HG03139 (cell line): ENCODE measurements around the gene TNRC6A.
A peak's percentile ranks its signal among the peaks of the same experiment; 100 is the strongest.
"Not testable (repeated sequence)": the region's sequence is repeated elsewhere in the genome, so short reads cannot be mapped to it uniquely, and the experiment has no call there.

Experiments
- ATAC-seq: cut with Tn5 transposase; IDR thresholded peaks from one replicate; pipeline ENCODE4 v1.9.1; 2021; ENCODE audit not compliant: unreplicated experiment

TNRC6A gene

DNA sequence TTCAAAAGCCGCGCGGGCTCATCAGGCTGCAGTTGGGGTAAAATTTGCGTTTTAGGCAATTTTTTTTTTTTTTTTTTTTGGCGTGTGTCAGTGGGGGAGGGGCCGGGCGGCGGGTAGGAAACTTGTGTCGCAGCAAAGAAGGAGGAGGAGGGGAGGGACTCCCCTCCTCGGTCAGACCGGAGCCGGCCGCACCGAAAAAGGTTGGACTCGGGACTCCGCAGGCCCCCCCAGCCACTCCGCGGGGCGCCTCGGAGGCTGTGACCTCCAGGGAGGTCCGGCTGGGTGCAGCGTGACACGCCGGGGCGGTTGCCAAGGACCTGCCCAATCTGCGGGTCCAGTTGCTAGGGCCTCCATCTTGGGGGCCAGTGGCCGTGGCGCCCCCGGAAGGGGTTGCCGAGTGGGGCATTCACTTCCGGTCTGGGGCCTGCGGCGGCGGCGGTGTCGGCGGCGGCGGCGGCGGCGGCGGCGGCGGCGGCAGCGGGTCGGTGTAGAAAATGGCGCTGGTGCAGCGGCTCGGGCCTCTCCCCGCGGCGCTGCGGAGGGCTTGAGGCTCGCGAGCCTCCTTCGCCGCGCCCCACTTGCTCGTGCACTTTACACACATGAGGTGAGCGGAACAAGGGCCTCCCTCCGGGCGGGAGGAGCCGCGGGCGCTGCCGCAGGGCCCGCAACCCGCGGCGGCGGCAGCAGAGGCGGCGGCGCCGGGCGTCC, at the start of gene TNRC6A:
Gene TNRC6A (plus strand): TSS at position 409 of the 708 bp plus-strand sequence. CDS start 191 bp downstream, at position 600.
- ATAC-seq = peak; percentile 77

DNA sequence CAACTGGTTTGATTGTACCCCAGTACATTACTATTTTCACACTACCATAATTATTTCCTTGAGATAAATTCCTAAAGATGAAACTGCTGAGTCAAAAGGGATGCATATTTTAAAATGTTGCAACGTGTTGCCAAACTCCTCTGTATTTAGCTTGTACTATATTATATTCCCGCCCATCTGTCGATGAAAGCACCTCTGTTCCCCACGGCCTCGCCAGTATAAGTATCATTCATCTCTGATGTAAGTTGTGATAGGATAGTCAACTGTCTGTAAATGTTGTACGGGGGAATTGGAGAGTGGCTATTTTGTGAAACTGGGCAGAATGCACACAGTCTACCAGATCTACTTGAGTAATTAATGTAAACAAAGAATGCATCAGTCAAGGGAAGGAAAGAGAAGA, 47.7 kb upstream of the TNRC6A start:
- no peak for ATAC-seq

DNA sequence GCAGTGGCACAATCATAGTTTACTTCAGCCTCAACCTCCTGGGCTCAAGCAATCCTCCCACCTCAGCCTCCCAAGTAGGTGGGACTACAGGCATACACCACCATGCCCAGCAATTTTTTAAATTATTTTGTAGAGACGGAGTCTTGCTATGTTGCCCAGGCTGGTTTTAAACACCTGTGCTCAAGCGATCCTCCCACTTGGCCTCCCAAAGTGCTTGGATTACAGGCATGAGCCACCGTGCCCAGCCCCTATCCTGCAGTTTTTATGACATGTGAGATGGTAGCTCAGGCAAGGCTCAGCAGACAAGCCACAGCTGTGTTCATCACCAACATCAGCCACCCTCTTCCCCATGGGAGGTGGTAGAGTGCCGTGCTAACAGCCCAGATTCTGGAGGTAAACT, 46.2 kb upstream of the TNRC6A start:
- ATAC-seq = no peak

DNA sequence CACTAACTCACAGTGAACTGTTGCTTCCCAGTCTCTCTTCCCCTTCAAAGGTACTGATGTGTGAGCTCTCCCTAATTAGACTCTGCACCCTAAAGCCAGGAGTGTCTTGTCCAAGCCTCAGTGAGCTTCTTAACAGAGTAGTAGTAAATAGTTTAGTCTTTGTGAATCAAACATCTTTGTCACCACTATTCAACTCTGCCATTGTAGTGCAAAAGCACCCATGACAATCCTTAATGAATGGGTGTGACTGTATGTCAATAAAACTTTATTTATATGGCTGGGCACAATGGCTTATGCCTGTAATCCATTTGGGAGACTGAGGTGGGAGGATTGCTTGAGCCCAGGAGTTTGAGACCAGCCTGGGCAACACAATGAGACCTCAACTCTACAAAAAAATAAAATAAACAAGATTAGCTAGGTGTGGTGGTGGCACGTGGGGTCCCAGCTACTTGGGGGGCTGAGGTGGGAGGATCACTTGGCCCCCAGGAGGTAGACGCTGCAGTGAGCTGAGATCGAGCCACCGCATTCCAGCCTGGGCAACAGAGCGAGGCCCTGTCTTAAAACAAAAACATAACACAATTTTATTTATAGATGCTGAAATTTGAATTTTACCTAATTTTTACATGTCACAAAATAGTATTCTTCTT, 45.5 kb upstream of the TNRC6A start:
- no peak for ATAC-seq

DNA sequence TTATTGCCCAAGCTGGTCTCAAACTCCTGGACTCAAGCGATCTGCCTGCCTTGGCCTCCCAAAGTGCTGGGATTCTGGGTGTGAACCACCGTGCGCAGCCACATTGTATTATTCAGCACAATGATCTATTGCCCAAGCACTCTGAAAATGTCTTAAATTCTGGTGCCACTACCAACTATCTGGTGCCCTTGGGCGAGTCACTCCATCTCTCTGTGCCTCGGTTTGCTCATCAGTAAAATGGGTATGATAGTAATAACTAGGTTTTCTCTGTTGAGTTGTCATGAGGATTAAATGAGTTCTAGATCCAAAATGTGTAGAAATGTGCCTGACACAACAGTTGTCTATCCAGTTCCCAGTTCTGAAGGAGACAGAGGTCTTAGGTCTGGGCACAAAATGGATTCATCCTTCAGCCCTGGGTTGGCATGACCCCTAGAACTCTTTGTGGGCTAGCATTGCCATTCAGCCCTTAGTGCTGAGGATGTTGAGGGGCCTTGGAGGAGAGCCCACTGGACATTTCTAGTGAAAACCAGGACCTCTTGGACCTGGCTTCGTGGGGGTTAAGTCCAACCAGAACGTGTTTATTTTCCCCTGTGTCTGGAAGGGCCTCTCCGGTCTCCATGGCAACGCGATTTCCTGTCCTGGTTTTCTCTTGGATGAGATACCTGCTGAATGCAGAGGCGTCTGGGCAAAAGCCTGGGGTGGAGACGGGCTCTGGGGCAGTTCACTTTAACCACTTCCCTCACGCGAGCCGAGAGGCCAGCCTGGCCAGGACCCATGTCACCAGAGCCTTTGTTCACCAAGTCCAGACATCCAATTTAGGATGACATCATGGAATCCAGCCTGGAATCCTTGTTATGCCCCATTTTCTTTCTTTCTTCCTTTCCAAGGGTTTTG, 43.7 kb upstream of the TNRC6A start:
- no peak for ATAC-seq

DNA sequence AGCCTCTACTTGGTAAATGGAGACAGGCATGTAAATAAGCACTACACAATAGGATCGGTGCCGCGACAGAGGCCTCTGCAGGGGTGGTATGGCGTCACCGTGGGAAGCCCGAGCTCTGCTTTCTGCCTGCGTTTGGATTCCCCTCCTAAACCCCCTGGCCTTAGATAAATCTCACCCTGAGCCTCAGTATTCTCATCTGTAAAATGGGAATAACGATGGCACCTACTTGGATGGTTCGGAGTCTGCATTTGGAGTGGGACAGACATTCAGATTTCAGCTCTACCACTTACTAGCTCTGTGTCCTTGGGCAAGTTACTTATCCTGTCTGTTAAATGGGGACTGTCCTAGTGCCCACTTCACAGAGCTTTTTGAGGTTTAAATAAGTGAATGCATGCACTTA, 42.8 kb upstream of the TNRC6A start:
- ATAC-seq = no peak

DNA sequence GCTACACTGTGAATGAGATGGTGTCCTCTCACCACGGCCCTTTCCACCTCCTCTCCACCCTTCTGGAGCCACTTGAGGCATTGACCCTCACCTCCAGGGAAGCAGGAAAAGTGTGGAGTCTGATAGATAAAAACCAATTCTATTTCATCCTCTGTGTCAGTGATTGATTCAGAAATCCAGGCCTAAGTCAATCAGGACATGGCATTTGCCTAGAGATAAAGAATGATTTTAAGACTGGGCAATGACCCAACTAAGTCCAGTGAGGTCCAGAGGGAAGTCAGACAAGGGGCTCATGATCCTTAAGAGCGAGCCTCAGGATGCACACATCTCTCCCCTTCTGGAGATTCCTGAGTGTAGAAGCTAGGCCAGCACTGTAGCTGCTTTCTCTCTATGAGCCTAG, 41.1 kb upstream of the TNRC6A start:
- no peak for ATAC-seq

DNA sequence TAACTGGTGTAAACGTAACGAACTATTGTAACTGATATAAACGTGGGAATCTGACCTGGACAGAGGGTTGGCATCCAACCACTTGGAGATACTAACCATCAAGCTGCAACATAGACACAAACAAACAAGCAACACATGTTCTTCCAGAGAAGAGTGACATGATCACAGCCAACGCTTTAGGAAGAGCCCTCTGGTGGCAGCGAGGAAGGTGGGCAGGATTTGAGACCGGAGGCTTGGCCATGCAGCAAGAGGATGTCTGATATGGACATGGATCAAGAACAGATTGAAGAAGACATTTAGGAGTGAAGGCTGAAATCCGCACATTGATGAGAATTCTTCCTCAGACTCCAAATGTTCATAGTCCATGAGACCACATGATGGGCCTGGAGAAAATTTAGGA, 40.3 kb upstream of the TNRC6A start:
- ATAC-seq = no peak

DNA sequence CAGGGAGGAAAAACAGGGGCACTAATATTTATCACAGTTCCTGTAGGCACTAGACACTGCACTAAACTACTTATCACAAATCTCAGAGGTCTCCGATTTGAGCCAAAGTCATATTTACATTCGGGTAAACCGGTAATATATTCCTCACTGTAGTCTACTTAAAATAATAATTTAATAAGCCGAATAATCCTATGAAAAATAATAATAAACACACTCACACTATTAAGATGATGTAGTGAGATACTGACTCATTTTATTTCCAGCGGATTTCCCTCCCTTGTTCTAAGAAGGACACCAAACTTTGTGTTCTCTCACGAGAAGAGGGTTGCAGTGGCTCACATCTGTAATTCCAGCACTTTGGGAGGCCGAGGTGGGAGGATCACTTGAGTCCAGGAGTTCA, 36.6 kb upstream of the TNRC6A start:
- ATAC-seq = no peak

DNA sequence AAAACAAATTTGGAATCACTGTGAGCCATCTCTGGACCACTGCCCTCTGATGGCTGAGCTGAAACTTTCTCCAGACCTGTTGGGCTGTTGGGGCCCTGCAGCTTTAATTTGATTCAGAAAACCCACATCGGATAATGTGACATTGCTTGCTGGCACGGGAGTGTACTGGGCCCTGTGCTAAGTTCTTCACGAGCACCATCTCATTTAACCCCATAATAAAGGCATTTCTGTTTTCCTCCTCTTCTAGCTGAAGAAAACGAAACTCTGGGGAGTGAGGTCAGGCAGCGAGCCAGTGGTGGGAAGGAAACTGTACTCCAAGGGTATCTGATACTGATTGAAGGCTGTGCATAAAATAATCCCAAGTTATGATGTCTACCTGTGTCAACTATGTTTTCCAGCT, 34.5 kb upstream of the TNRC6A start:
- no peak for ATAC-seq

DNA sequence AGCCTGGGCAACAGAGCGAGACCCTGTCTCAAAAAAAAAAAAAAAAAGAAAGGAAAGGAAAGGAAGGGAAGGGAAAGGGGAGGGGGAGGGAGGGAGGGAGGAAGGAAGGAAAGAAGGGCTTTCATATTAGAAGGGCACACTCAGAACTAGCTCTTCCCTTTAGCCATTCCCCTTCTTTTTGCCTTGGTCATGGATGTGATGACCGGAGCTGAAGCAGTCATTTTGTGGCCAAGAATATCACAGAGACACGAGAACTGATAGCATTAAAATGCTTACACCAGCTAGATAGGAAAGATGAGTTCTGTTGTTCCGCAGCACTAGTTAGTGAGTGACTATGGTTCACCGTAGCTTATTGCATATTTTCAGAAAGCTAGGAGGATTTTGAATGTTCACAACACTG, 32.8 kb upstream of the TNRC6A start:
- no peak for ATAC-seq

DNA sequence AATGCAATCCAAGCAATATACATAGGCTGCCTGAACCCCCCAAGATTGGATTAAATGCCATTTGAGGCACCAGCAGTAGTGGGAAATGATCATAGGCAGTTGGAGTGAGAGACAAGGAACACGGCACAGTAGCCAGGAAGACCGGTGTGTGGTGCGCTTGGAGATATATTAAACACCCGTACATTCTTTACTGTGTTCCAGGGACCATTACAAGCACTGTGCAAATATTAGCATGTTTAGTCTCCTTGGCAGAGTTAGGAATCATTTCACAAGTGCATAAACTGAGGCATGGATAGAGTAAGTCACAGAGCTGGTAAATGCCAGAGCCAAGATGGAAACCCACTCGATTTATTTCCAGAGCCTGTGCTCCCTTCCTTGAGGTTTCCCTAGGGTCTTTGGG, 31.1 kb upstream of the TNRC6A start:
- no peak for ATAC-seq

DNA sequence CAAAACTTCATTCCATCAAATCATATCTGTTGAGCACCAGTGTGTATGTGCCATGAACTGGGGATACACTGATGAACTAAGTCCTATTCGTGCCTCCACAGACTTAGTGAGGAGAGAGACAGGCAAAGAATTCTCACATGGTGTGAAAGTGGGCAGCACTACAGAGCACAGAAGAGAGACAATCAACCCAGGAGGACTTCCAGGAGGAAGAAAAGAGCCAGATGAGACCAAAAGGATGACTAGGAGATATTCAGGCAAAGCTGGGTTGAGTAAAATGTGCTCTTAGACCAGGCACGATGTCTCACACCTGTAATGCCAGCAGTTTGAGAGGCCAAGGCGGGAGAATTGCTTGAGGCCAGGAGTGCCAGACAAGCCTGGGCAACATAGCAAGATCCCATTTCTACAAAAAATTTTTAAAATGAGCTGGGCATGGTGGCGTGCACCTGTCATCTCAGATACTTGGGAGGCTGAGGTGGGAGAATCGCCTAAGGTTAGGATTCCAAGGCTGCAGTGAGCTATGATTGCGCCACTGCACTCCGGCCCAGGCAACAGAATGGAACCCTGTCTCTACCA, 30.2 kb upstream of the TNRC6A start:
- ATAC-seq = no peak

DNA sequence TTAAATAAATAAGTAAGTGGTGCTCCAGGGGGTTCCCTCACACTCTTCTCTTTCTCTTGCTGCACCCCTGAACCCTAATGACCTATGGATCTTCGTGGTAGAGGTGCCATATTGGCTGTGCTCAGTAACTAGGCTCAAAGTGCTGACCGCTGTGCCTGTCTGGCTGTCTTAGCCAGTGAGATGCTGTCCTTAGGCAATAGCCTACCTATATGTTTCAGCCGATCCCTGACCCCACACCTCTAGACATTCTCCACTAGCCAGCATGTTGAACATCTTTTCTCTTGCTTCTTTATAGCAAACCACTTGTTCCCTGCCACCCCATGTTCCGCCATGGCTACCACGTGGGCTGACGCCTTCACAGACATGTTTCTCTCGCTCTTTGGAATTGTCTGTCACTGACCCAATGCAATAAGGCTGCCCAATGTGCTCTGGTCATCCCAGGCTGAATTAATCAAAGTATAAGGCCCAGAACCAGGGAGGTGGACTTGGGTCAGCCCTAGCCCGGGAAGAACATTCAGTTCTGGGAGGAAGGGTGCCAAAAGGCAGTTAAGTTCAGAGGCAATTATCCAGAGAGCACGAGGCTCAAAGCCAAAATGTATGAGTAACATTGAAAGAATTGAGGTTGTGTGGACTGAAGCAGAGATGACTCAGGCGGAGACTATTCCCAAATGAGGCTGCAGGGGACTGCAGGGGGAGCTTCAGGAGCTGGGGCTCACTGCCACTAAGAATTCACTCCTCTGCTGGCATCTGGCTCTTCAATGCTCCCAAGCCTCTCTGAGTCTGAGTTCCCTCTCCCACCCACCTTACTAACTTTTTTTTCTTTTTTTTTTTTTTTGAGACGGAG, 28.7 kb upstream of the TNRC6A start:
- ATAC-seq = no peak

DNA sequence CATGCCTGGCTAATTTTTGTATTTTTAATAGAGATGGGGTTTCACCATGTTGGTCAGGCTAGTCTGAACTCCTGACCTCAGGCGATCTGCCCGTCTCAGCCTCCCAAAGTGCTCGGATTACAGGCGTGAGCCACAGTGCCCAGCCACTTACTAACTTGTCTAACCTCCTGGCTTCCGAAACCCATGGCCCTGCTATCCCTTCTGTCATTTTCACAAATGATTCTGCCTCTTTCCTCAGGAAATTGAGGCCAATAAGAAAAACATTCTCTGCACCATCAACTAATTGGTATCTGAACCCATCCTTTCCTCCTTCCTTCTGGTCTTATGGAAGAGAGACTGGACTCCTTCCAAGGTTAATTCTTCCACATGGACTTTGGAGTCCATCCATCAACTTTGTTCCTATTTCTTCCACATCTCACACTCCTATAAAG, 27.9 kb upstream of the TNRC6A start:
- no peak for ATAC-seq

DNA sequence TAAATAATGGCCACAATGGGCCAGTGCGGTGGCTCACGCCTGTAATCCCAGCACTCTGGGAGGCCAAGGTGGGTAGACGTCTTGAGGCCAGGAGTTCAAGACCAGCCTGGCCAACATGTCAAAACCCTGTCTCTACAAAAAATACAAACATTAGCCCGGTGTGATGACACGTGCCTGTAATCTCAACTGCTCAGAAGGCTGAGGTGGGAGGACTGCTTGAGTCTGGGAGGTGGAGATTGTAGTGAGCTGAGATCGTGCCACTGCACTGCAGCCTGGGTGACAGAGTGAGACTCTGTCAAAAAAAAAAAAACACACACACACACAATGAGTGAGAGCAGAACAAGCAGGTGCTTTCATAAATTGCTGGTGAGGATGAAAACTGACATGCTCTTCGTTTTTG, 21.7 kb upstream of the TNRC6A start:
- ATAC-seq = not testable (repeated sequence)

DNA sequence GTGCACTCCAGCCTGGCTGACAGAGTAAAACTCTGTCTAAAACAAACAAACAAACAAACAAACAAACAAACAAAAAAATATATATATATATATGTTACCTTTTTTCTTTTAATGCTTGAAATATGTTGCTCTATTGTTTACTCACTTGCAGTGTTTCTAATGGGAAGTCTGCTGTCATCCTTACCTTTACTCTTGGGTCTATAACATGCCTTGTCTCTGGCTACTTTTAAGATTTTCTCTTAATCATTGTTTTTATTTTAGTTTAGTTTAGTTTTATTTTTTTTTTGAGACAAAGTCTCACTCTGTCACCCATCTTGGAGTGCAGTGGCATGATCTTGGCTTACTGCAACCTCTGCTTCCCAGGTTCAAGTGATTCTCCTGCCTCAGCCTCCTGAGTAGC, 16.1 kb upstream of the TNRC6A start:
- no peak for ATAC-seq

DNA sequence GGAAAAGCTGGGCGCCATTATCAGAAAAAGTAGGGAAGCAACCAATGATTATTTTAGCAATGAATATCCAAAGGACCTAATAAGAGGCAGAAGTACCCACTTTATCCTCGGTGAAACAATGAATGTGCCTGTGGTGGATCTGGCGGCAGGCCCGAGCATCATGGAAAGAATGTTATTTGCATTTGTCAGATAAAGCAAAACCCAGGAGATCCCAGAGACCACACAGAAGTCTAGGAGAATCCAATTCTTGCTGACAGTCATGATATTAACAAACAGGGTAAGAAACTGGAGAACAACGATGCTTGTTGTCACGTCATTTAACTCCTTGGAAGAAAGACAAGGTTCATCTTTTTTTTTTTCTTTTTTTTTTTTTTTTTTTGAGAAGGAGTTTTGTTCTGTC, 12.0 kb upstream of the TNRC6A start:
- no peak for ATAC-seq

DNA sequence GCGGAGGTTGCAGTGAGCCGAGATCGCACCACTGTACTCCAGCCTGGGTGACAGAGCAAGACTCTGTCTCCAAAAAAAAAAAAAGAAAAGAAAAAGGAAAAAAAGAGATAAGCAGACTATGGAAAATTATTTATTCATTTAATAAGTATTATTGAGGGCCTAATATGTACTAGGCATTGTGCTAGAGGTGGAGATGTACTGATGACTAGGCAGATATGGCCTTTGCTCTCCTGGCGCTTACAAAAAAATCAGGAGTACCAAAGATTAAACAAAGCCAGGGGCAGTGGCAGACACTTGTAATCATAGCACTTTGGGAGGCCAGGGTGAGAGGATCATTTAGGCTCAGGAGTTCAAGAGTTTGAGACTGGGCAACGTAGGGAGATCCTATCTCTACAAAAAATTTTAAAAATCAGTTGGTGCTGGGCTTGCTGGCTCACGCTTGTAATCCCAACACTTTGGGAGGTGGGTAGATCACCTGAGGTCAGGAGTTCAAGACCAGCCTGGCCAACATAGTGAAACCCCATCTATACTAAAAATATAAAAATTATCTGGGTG, 10.4 kb upstream of the TNRC6A start:
- ATAC-seq = no peak

DNA sequence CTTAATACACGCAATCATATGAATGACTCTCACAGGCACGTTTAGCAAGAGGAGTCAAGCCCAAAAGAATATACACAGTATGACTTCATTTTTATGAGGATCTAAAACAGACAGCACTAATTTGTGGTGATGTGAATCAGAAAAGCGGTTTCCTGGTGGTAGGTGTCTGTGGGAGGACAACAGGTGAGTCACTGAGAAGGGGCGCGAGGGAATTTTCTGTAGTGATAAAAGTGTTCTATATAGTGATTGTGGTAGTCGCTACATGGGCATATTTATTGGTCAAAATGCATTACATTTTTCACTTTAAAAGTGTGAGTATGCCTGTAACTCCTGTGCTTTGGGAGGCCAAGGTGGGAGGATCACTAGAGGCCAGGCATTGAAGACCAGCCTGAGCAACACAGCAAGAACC, 7.6 kb upstream of the TNRC6A start:
- no peak for ATAC-seq
